GM18873 (cell line): ENCODE measurements around the gene PLEKHG4B.
"Not testable (repeated sequence)": the region's sequence is repeated elsewhere in the genome, so short reads cannot be mapped to it uniquely, and the experiment has no call there.

Experiments
- ATAC-seq: cut with Tn5 transposase; IDR thresholded peaks from one replicate; pipeline ENCODE4 v1.9.1; 2021; ENCODE audit warnings: mild to moderate bottlenecking, moderate library complexity, moderate number of reproducible peaks; ENCODE audit not compliant: unreplicated experiment, low FRiP score

Gene PLEKHG4B, protein sequence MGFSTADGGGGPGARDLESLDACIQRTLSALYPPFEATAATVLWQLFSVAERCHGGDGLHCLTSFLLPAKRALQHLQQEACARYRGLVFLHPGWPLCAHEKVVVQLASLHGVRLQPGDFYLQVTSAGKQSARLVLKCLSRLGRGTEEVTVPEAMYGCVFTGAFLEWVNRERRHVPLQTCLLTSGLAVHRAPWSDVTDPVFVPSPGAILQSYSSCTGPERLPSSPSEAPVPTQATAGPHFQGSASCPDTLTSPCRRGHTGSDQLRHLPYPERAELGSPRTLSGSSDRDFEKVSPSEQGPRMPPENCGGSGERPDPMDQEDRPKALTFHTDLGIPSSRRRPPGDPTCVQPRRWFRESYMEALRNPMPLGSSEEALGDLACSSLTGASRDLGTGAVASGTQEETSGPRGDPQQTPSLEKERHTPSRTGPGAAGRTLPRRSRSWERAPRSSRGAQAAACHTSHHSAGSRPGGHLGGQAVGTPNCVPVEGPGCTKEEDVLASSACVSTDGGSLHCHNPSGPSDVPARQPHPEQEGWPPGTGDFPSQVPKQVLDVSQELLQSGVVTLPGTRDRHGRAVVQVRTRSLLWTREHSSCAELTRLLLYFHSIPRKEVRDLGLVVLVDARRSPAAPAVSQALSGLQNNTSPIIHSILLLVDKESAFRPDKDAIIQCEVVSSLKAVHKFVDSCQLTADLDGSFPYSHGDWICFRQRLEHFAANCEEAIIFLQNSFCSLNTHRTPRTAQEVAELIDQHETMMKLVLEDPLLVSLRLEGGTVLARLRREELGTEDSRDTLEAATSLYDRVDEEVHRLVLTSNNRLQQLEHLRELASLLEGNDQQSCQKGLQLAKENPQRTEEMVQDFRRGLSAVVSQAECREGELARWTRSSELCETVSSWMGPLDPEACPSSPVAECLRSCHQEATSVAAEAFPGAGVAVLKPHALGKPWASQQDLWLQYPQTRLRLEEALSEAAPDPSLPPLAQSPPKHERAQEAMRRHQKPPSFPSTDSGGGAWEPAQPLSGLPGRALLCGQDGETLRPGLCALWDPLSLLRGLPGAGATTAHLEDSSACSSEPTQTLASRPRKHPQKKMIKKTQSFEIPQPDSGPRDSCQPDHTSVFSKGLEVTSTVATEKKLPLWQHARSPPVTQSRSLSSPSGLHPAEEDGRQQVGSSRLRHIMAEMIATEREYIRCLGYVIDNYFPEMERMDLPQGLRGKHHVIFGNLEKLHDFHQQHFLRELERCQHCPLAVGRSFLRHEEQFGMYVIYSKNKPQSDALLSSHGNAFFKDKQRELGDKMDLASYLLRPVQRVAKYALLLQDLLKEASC (N-terminal part only)

DNA sequence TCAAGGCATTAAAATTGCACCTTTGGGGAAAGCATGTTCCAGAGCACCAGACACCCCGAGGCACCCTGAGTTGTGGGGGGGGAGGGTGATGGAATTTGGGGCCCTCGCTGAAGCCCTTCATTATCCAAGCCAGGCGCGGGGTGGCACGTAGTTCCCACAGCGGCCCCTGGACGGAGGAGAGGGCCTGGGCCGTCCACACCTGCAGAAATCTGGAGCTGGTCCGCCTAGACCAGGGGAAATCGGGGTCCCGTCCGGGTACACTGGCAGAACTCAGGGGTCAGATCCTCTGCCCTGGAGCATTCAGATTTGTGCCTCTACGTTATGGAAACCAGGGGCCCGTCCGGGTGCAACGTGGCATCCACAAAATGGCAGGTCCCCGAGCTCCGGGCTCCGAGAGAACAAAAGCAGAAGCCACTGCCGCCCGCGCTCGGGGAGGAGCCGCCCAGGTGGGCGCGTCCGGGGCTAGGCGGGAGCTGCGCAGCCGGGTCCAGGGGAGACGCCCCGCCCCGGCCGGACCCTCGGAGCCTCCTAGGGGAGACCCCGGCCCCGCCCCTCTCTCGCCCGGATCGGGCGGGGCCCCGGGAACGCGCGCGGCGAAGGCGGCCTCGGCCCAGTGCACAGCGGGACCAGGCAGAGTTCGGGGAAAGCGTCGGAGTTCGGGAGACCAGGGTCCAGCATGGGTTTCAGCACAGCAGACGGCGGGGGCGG, at the start of gene PLEKHG4B:
Gene PLEKHG4B, plus strand, starts transcription at position 613 of the 708 bp plus-strand sequence. Its CDS starts 64 bp downstream, at position 677.
- no peak for ATAC-seq

DNA sequence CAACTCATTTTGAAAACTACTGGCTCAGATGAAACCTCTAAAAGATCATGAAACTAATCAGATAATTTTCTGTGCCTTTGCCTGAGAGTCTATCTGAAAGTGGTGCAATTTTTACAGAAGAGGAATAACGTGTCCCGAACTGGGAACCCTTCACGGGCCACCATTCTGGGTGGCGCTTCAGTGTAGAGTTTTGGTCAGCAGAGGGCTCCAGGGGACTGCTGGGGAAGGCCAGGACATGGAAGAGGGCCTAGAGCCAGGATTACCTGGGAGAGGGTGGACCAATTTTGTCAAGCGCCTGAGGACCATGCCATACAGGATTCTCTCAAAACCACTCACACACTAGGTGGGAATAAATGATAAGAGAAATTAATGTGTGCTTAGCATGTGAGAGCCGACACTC, 49.7 kb upstream of the PLEKHG4B start:
- no peak for ATAC-seq

DNA sequence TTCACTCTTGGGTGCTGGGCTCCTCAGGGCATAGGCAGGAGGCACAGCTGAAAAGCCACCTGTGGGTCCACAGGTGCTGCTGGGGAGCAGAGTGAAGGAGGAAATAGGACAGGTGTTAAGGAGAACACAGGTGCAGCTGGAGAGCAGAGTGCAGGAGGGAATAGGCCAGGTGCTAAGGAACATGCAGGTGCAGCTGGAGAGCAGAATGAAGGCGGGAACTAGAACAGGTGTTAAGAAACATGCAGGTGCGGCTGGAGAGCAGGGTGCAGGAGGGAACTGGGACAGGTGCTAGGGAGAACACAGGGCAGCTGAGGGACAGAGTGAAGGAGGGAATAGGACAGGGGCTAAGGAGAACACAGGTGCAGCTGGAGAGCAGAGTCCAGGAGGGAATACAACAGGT, 43.8 kb upstream of the PLEKHG4B start:
- no peak for ATAC-seq

- ATAC-seq, result not testable (repeated sequence)
These were observed 42.4 kb upstream of the PLEKHG4B start for GRCh38 chr5:49530-49929.

GRCh38 chr5:49953-50544, 41.9 kb upstream of the PLEKHG4B start:
- ATAC-seq, result no peak

- ATAC-seq, result no peak
These were observed 41.1 kb upstream of the PLEKHG4B start for GRCh38 chr5:50724-51499.

DNA sequence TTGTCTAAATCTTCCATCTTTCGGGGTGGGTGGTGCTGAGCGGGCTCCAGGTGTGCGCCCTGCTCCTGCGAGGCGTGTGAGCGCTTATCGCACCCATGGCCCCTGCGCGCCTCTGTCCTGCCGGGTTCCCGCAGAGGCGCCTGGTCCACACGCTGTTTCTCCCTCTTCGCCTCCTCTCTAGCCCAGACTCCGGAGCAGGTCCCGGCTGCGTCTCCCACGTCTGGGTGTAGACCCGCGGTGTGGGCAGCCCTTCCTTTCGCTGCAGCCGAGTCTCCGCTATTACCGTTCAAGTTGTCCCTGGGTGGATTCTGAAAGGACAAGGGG, 40.5 kb upstream of the PLEKHG4B start:
- ATAC-seq, result no peak

DNA sequence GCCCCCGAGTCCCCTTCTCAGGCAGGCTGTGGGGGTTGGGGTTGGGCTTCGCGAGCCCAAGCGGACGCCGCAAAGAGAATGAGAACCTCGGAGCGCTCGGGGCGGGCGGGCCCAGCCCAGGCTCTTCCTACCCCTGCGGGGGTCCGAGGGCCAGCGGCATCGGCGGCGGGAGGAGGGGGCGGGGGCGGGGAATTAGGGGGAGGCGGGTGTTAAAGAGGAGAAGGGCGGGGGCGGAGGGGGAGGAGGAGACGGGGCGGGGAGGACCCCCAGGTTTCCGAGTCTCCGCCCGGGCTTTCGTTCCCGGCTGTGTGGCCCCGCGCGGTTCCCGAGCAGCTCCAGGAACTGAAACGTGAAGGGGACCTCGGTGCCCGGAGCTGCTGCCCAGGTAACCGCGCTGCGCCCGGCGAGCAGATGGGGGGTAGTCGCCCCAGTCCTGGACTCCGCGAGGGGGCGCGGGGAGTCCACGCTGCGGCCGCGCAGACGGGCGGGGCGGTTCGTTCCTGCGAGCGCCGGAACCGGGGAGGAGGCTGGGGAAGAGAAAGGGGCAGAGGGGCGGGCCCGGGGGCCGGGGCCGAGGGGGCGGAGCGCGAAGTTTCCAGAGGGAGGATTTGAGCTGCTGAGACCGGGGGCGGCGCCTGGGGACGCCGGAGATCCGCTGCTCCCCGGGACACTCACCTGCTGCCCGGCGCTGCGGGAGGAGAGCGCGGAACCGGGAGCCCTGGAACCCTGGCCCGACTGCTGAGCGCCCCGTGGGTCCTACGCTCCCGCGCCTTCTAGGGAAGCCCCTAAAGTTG, 38.4 kb upstream of the PLEKHG4B start:
- ATAC-seq, result no peak

DNA sequence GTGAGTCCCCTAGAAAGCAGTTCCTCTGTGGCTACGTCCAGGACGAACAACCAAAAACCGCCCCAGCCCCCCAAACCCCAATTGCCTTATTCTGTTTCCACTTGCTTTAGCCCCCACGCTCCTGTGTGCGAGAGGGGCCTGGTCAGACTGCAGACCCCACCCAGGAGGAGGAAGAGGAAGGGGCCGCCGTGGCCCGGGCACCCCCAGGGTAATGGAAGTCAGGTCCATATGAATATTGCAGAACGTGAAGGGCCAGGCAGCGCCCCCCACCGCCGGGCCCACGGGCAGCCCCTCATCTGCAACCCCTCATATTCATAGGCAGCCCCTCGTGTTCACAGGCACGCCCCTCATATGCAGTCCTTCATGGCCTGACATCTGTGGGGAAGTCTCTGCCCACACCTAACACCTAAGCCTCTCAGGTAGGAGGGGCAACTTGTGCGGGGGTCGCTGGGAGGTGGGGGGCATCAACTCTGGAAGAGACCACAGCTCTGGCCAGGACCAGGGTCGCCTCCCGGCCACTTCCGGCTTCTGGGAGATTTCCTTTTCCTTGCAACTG, 37.7 kb upstream of the PLEKHG4B start:
- ATAC-seq, result no peak

- ATAC-seq, result no peak
These were observed 36.9 kb upstream of the PLEKHG4B start for GRCh38 chr5:54876-55569.

- no peak for ATAC-seq
These were observed 35.2 kb upstream of the PLEKHG4B start for GRCh38 chr5:56561-57290.

DNA sequence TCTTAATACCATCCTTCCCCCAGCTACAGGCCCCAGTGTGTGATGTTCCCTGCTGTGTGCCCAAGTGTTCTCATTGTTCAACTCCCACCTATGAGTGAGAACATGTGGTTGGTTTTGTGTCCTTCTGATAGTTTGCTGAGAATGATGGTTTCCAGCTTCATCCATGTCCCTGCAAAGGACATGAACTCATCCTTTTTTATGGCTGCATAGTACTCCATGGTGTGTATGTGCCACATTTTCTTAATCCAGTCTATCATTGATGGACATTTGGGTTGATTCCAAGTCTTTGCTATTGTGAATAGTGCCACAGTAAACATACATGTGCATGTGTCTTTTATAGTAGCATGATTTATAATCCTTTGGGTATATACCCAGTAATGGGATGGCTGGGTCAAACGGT, 31.7 kb upstream of the PLEKHG4B start:
- ATAC-seq, result not testable (repeated sequence)

GRCh38 chr5:70440-70839, 21.5 kb upstream of the PLEKHG4B start:
- no peak for ATAC-seq

GRCh38 chr5:72316-73180, 19.4 kb upstream of the PLEKHG4B start:
- ATAC-seq, result not testable (repeated sequence)

- not testable (repeated sequence) for ATAC-seq
These were observed 18.9 kb upstream of the PLEKHG4B start for GRCh38 chr5:73181-73447.
